ENCODE data around the gene OR2W3.
A peak's percentile ranks its signal among the peaks of the same experiment; 100 is the strongest.

The OR2W3 gene

DNA sequence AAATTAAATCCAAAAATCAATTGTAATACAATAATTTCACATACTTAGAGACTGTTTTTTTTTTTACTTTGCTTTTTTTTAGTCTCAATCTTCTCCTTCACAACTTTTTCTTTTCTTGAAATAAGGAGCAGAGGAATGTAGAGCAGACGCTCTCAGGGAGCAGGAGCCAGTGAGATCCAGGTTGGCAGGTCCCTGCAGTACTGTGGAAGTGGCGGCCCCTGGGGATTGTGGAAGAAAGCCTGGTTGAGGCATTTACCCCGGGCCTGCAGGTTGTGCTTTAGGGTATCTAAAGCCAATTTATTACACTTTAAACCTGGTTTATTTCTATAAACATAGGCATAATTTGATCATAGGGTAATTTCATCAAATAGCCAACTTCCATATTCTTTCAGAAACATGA is 28.6 kb downstream of the OR2W3 start:
- no peak for DNase-seq

DNA sequence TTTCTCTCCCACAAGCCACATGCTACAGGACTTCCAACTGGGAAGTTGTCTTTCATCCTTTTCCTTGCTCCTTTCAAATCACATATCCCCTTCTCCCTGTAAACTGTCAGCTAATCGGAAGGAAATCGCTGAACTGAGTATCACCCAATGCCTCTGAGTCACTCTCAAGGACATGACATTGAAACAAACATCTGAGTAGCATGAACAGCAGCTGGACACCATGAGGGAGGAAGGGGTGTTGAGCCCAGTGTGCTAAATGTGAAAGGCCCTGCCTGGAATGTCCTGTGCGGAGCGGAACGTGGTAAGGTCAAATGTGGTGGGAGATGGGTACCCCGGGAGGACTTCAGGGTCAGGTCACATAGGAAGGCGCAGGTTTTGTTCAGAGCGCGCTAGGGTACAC is 29.5 kb downstream of the OR2W3 start, which contains the start of gene OR2AJ1:
Gene OR2AJ1, plus strand, starts transcription at position 22 of the 400 bp plus-strand sequence. CDS start 8,880 bp downstream, outside the sequence.
- no peak for DNase-seq

DNA sequence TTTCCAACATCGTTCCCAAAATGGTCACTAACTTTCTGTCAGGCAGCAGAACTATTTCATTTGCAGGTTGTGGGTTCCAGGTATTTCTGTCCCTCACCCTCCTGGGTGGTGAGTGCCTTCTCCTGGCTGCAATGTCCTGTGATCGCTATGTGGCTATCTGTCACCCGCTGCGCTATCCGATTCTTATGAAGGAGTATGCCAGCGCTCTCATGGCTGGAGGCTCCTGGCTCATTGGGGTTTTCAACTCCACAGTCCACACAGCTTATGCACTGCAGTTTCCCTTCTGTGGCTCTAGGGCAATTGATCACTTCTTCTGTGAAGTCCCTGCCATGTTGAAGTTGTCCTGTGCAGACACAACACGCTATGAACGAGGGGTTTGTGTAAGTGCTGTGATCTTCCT is 38.6 kb downstream of the OR2W3 start:
- DNase-seq: no peak

DNA sequence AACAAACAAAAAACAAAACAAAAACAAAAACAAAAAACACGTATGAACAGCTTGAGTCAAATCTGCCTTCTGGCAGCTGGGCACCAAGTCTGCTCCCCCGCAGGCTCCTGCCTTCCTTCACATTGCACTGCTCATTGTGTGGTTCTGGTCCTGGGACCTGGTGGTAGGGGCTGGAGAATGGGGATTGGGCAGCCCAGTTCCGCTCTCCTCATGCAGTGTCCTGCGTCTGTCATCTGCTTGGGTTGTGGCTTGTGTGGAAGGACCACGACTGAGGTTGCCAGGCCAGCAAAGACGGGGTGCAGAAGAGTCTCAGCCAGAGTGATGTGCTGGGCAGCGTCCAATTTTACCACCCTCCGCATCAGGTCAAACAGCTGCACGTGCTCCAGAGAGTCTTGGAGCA is 40.4 kb downstream of the OR2W3 start:
- no peak for DNase-seq

DNA sequence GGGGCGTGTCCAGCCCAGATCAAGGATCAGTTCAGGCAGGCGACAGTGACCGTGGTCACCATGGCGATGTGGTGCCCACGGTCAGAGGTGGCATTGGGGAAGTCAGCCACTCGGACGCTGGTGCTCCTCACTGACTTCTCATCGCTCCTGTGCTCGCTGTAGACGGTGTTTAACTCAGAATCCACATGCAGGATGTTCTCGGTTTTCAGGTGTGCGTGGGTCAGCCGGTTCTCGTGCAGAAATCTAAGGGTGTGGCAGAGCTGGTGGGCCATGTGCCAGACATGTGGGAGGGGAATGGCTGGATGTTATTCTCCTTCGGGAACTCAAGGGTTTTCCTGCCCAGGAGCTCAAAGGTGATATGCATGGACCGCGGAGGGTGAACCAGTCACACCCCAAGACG is 41.0 kb downstream of the OR2W3 start:
- DNase-seq: no peak

DNA sequence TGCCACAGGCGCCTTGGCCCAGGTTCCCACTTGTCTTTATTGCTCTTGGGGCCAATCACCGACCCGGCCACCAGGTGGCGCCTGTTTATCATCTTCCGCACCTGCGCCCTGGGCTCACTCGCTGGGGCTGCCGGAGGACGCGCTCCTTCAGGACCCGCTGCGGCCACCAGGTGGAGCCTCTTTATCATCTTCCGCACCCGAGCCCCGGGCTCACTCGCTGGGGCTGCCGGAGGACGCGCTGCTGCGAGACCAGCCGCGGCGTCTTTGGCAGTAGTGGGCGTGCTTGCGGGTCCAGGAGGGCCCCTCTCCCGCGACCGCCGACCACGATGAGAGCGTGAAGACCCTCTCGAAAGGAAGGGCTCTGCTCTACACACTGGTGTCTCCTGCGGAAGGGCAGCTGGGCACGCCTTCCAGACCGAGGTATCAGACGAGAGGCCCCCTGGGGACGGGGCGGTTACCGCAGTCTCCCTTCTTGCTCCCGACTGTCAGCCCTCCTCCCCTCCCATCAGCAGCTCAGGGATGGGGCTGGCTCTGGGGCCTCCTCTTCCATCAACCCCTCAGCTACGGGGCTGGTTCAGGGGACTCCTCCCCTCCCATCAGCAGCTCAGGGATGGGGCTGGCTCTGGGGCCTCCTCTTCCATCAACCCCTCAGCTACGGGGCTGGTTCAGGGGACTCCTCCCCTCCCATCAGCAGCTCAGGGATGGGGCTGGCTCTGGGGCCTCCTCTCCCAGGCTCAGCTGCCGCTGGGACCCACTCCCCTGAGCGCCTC is 41.8 kb downstream of the OR2W3 start:
- DNase-seq: peak; percentile 30

DNA sequence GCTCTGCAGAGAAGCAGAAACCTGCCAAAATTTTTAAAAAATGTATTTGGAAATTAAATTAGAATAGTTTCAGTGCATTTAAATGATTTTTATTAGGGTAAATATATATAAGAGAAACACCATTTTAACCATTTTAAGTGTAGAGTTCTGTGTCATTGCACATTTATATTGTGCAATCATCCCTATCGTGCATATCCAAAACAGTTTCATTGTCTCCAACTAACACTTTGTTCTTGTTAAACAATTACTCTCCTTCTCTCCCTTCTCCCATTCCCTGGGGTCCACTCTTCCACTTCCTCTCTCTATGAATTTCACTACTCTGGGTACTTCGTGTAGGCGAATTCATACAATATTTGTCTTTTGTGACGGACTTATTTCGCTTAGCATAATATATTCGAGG is 47.2 kb downstream of the OR2W3 start:
- no peak for DNase-seq
